Bronchial epithelial cell (primary cell): ENCODE results near the gene CENPE. TPM values are rescaled to one million over a fixed set of nuclear protein-coding genes. Genes with fewer than 3 reads are reported as not detected.

ENCODE experiments used
- DNase-seq: peaks from one replicate; pipeline ENCODE4 v3.0.0-alpha.2; 2010; ENCODE audit warnings: low read depth
- FAIRE-seq: peaks from 2 replicates; lab custom pipeline; 2011; peaks lifted over from hg19 to GRCh38; lab: Jason Lieb, UNC
- H3K27me3 ChIP-seq: 2 replicates; pipeline ENCODE4 v1.5.1; 2011; ENCODE audit warnings: low read length; ENCODE audit not compliant: control insufficient read depth, insufficient read depth
- H3K36me3 ChIP-seq: 2 replicates; pipeline ENCODE4 v1.5.1; 2011; ENCODE audit warnings: low read length; ENCODE audit not compliant: control insufficient read depth, insufficient read depth
- H3K4me3 ChIP-seq: 2 replicates; pipeline ENCODE4 v1.5.1; 2011; ENCODE audit warnings: mild to moderate bottlenecking, low read depth, low read length, control low read depth
- CTCF ChIP-seq: IDR thresholded peaks from 2 replicates; pipeline ENCODE4 v1.5.1; 2011; ENCODE audit warnings: mild to moderate bottlenecking, moderate library complexity, low read length, control low read depth, inconsistent platforms; ENCODE audit not compliant: insufficient read depth, severe bottlenecking
- total RNA-seq: library from RNA; depleted of rRNA; stranded (reverse); fragments of >200 nt; gene quantifications from 2 replicates; pipeline ENCODE4 v1.2.1, GENCODE V29; 2014

The CENPE gene
- total RNA-seq, 1 donor from 2014 or later, result 6.3 TPM

DNA sequence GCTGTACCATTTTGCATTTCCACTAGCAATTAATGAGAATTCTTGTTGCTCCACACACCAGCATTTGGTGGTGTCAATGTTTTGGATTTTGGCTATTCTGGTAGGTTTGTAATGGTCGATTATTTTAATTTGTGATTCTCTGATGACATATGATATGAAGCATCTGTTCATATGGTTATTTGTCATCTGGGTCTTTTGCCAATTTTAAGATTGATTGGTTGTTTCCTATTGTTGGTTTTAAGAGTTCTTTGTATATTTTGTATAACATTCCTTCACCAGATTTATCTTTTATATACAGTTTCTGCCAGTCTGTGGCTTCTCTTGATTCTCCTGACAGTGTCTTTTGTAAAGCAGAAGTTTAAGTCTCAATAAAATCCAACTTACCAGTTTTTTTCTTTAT lies 80.0 kb downstream of the CENPE start:
- Histone ChIP-seq H3K4me3 (no peak overlapping the region), H3K36me3 (no peaks in the 10 kb centered on the region), H3K27me3 (no peaks in the 10 kb centered on the region)
- no peak for TF ChIP-seq CTCF
- FAIRE-seq (no peak), DNase-seq (no peak)

GRCh38 chr4:103111598-103111997 lies 86.5 kb downstream of the CENPE start:
- H3K36me3 ChIP-seq, result no peaks in the 10 kb centered on the region
- no peak for TF ChIP-seq CTCF
- no peaks in the 10 kb centered on the region for H3K27me3 ChIP-seq
- no peak overlapping the region for H3K4me3 ChIP-seq
- DNase-seq (no peak), FAIRE-seq (no peak)

GRCh38 chr4:103108542-103108941 lies 89.6 kb downstream of the CENPE start:
- H3K36me3 ChIP-seq, result no peaks in the 10 kb centered on the region
- FAIRE-seq (no peak), DNase-seq (no peak)
- H3K4me3 ChIP-seq, result no peak overlapping the region
- no peaks in the 10 kb centered on the region for H3K27me3 ChIP-seq
- no peak for TF ChIP-seq CTCF

DNA sequence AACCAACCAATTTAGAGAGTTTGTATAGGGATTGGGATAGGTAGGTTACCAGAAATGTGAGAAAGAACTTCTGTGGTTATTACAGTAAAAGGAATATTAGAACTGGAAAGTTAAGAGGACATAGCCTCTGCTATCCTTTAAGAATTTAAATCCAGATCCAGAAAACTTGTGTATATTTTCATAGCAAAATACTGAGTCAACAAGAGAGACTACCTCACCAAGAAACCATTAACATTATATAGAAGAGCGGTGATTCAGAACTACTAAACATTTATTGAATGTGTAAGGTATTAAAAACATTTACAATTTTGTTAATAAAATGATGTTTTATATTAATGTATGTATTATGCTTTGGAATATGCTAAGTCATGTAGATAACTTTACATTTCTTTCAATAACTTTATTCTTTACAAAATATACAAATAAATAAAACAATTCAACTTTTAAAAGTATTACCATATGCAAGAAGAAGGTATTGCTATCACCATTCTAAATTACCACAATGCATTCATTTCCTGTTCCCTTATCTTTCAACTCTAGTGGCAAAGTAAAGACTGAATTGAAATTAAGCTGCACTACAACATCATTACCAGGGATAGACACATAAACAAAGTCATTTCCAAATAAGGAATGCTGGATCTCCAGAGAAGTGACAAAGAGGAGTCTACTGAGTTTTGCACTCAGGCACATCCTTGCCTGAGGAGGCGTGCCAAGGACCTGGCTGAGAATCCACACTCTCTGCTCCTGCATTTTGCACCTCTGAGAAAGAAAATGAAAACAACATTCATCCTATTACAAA lies 92.4 kb downstream of the CENPE start:
- no peak for DNase-seq
- Histone ChIP-seq H3K4me3 (no peak overlapping the region), H3K36me3 (no peaks in the 10 kb centered on the region), H3K27me3 (no peaks in the 10 kb centered on the region)
- no peak for TF ChIP-seq CTCF
- no peak for FAIRE-seq

- DNase-seq (no peak), FAIRE-seq (no peak)
- no peak overlapping the region for H3K4me3 ChIP-seq
- H3K36me3 ChIP-seq, result no peaks in the 10 kb centered on the region
- no peak for TF ChIP-seq CTCF
- H3K27me3 ChIP-seq, result no peaks in the 10 kb centered on the region
Measured at GRCh38 chr4:103104886-103105285, 93.3 kb downstream of the CENPE start.

- H3K4me3 ChIP-seq, result no peak overlapping the region
- DNase-seq (no peak), FAIRE-seq (no peak)
- H3K36me3 ChIP-seq, result no peaks in the 10 kb centered on the region
- H3K27me3 ChIP-seq, result no peaks in the 10 kb centered on the region
- no peak for TF ChIP-seq CTCF
Measured at GRCh38 chr4:103100691-103101090, 97.5 kb downstream of the CENPE start.
